ENCODE data around the gene PSG5.
"Not testable (repeated sequence)": the region's sequence is repeated elsewhere in the genome, so short reads cannot be mapped to it uniquely, and the experiment has no call there.

Gene PSG5

GRCh38 chr19:43181869-43182771 lies 4.2 kb downstream of the PSG5 start:
- DNase-seq: not testable (repeated sequence)

GRCh38 chr19:43179569-43180147 lies 6.7 kb downstream of the PSG5 start:
- DNase-seq: not testable (repeated sequence)

GRCh38 chr19:43178577-43178976 lies 7.8 kb downstream of the PSG5 start:
- DNase-seq: not testable (repeated sequence)

- not testable (repeated sequence) for DNase-seq
These were observed 20.4 kb downstream of the PSG5 start for GRCh38 chr19:43165906-43166305.

- DNase-seq: not testable (repeated sequence)
These were observed 23.2 kb downstream of the PSG5 start for GRCh38 chr19:43163135-43163534.

- DNase-seq: not testable (repeated sequence)
These were observed 24.1 kb downstream of the PSG5 start for GRCh38 chr19:43162261-43162660.

GRCh38 chr19:43152214-43152613 lies 34.1 kb downstream of the PSG5 start:
- no peak for DNase-seq

- DNase-seq: not testable (repeated sequence)
These were observed 36.5 kb downstream of the PSG5 start for GRCh38 chr19:43149788-43150187.

- peak in 1 of 4 experiments; percentile 14 for DNase-seq
These were observed 38.1 kb downstream of the PSG5 start for GRCh38 chr19:43148233-43148632.

GRCh38 chr19:43141763-43142162 lies 44.6 kb downstream of the PSG5 start:
- not testable (repeated sequence) for DNase-seq

GRCh38 chr19:43132696-43133095 lies 53.6 kb downstream of the PSG5 start:
- no peak for DNase-seq

GRCh38 chr19:43131281-43131842 lies 55.0 kb downstream of the PSG5 start:
- not testable (repeated sequence) for DNase-seq

- not testable (repeated sequence) for DNase-seq
These were observed 57.1 kb downstream of the PSG5 start for GRCh38 chr19:43129197-43129596.

GRCh38 chr19:43127336-43127735 lies 59.0 kb downstream of the PSG5 start:
- not testable (repeated sequence) for DNase-seq

GRCh38 chr19:43126720-43127119 lies 59.6 kb downstream of the PSG5 start:
- DNase-seq: no peak

- no peak for DNase-seq
These were observed 62.0 kb downstream of the PSG5 start for GRCh38 chr19:43124360-43124759.

GRCh38 chr19:43120433-43121026 lies 65.8 kb downstream of the PSG5 start:
- not testable (repeated sequence) for DNase-seq

GRCh38 chr19:43119526-43119925 lies 66.8 kb downstream of the PSG5 start:
- DNase-seq: not testable (repeated sequence)
